Left forelimb (tissue), 1 donor: Measurements from ENCODE around the gene CARM1.
"Not testable (repeated sequence)": the region's sequence is repeated elsewhere in the genome, so short reads cannot be mapped to it uniquely, and the experiment has no call there.

ENCODE experiments used
- DNase-seq: peaks from one replicate; pipeline ENCODE4 v3.0.0-alpha.2; 2018; ENCODE audit warnings: low spot score

CARM1 gene

GRCh38 chr19:10874024-10874423 is 2.7 kb downstream of the CARM1 start:
- no peak for DNase-seq

DNA sequence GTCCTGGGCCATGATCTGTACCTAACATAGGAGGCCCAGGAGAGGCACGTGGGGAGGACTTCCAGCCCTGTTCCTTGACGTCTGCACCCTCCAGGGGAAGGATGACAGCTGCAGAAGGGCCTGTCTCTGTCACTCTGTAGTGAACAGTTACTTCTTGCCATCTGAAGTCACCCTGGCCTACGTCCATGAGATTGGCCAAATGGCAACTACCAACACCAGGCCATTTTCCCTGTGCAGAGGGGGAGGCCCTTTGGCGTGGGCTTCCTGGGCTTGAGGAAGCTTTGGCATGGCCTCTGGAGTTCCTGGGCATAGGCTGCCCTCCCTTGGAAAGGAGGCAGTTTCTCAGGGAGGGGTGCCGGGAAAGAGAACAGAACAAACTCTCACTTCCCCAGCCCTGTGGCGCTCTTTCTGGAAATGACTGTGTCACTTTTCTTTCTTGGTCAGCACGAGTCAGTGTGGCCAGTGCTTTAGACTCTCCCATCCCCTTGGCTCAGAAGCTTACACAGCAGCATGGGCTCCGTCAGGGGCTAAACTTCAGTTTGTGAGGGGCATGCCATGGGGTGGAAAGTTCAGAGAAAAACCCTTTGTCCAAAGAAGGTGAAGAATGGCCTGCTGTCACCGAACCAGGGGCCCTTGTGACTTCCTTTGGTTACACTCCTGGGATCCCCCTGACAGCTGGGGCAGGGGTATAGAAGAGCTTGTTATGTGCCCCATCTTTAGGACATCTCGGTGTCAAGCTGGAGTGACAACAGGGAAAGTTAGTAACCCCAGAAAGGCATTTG is 5.3 kb downstream of the CARM1 start:
- DNase-seq = no peak

DNA sequence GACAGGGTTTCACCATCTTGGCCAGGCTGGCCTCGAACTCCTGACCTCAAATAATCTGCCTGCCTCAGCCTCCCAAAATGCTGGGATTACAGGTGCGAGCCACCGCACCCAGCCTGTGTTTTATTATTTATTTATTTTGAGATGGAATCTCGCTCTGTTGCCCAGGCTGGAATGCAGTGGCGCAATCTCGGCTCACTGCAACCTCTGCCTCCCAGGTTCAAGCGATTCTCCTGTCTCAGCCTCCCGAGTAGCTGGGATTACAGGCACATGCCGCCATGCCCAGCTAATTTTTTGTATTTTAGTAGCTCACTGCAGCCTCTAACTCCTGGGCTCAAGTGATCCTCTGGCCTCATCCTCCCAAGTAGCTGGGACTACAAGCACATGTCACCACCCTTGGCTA is 6.3 kb downstream of the CARM1 start:
- DNase-seq = not testable (repeated sequence)

DNA sequence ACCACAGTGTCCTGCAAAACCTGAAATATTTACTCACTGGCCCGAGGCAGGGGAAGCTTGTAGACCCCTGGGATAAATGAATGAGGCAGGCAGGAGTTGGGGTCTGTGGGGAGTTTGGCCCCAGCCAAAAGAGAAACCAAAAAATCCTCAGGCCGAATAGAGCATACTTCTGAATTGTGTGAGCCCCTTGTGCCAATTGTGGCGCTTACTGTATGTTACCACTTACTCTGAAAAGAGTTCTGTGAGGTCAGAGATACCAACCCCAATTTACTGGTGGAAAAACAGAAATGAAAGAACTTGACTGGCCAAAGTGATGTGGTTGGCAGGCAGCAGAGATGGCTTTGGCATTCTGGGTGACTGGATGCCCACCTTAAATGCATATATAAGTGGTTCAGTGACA is 6.9 kb downstream of the CARM1 start:
- DNase-seq = no peak

DNA sequence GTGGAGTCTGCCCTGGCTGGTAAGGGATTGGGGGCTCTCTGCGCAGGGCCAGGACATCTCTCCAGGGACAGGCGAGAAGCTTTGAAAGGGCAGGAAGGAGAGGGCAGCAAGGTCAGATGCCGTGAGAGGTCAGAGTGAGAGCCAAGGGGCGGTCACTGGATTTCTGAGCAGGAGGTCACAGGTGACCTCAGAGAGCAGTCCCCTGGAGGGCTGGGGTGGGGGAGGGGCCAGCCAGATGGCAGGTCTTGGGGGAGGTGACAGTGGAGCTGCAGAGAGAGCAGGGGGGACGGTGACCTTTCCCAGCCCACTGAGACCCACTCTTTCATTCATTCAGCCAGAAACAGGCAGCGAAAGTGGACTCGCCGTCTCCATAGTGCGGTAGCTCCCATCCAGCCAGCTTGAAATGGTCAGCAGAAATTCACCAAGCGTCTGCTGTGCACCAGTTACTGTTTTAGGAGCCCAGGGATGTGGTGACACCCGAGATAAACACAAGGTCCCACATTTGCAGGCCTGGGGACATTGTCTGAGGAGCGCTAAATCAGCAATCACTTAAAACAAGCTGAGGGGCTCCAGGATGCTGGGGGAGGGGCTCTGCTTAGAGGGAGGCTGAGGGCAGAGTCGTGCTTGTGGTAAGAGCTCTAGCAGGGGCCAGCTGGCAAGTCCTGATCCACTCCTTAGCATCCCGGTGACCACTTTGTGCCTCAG is 10.2 kb downstream of the CARM1 start:
- no peak for DNase-seq

DNA sequence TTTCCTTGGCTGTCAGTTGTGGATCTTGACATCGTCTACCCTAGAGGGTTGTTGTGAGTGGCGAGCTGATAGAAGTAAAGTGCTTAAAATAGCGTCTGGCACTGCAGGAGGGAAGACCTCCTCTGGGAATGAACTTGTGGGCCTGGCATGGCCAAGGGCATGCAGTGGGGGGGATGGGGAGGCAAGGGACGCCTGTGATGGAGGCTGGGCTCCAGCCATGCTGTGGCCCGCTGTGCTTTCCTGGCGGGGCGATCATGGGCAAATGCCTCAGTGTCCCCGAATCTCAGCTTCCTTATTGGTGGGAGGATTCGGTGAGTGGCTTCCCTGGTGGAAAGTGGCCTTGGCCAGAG is 10.7 kb downstream of the CARM1 start:
- no peak for DNase-seq

DNA sequence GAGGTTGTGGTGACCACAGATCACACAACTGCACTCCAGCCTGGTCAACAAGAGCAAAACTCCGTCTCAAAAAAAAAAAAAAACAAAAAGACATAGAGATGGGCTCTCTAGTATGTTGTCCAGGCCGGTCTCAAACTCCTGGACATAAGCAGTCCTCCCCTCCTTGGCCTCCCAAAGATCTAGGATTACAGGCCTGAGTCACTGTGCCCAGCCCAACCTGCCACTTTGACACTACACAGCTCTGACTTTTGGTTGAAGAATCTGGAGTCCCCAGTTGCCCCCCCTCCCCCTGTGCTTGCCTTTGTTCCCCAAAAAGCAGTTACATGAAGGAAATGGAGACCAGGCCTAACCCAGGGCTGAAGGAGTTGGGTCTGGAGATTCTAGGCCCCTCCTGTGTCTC is 12.9 kb downstream of the CARM1 start:
- DNase-seq = no peak

- no peak for DNase-seq
Observed at GRCh38 chr19:10885201-10886169, 14.1 kb downstream of the CARM1 start.

DNA sequence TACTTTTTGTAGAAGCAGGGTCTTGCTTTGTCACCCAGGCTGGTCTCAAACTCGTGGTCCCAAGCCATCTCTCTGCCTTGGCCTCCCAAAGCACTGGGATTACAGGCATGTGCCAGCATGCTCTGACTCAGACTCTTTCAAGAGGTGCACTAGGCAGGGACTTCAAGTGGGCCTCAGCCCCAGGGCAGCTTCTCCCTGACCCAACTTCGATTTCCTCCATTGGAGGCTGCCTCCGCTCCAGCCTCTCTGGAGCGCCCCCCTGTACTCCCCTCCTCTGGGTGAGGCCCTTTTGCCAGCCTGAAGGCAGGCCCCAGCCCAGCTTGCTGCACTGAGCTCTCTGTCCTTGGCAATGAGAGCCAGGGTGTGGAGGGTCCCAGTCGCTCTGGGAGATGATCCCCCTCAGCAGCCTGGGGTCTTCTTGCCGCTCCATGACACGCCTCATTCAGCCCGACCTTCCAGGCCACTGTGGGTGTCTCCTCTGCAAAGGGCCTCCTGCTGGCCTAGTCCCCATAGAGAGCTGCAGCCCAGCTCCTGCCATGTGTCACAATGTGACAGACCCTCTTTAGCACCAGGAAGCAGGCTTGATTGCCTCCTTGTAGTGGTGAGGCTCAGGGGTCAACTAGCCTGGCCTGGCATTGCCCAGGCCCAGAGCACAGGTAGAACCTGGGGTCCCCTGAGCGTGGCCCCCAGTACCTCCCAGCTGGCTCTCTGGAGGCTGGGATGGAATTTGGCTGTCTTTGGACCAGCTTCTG is 16.4 kb downstream of the CARM1 start:
- no peak for DNase-seq

DNA sequence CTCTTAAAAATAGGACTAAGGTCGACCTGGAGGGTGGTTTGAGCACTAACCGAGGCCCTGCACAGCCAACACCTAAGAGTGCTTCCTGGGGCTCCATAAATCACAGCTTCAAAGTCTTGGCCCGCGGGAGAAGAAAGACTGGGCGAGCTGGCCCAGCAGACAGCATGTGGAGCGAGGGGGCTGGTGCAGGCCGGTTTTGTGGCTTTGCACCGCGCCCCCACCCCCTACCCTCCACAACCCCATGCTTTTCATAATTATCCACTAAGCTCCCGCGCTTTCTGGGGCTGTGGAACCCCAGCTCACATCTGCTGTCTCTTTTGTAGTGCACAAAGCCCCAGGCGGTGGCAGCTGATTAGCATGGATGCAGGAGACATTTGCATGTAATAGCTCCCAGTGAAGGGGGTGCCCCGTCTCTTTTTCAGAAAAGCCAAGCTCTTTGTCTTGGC is 17.1 kb downstream of the CARM1 start:
- no peak for DNase-seq

GRCh38 chr19:10889880-10890279 is 18.5 kb downstream of the CARM1 start:
- no peak for DNase-seq

GRCh38 chr19:10891405-10892086 is 20.2 kb downstream of the CARM1 start:
- peak; percentile 72 for DNase-seq

DNA sequence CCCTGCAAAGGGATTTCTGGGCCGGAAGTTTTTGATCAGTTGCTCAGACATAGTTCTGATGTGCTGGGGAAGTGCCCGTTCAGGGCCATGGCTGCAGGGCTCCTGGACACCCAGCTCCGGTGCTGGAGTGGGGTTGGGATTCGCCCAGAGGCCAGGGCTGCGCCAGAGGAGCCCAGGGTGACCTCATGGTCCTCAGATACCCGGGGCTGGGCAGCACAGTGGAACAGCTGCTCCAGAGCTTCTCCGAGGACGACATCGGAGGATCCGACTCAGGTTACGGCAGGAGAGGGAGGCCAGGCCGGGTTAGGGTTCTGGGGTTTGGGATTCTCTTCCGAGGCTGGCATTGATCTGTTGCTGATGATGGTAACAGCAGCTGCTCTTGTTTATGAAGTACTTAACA is 20.9 kb downstream of the CARM1 start:
- no peak for DNase-seq

DNA sequence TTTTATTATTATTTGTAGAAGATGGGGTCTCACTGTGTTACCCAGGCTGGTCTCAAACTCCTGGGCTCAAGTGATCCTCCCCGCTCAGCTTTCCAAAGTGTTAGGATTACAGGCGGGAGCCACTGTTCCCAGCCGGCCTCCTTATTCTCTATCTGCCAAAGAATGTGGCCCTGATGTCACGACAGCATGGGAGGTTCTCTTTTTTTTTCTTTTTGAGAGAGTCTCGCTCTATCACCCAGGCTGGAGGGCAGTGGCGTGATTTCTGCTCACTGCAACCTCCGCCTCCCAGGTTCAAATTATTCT is 23.5 kb downstream of the CARM1 start:
- no peak for DNase-seq

DNA sequence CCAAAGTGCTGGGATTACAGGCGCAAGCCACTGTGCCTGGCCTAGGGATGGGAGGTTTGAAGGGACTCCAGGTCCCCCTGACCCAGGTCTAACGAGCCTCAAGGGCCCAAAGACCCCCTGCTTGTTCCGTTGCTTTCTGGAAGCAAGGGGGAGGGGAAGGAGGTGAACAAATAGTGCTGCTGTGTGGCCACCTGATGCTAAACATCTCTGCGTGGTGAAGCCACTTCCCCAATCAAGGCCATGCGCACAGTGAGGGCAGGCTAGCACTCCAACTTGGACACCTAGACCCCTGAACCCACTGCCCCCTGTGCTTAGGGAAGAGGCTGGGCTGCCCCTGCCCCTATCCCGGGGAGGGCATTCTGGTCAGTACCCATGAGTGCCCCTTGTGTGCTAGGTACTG is 24.0 kb downstream of the CARM1 start:
- no peak for DNase-seq

DNA sequence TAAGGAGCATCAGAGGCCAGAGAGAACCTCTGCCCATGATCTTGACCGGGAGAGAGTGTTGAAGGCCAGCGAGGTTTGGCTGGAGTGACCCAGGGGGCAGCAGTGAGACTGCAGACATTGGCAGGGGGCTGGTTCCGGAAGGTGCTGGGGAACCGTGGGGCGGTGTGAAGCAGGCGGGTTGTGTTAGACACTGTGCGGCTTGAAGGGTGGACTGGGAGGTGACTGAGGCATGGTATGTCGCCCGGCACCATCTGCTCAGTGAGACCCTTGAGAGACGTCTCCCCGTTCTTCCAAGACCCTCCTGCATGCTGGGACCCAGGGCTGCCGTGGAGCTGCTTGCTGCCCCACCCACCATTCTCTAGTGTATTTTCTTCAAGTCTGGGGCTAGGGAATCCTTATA is 24.6 kb downstream of the CARM1 start:
- DNase-seq = no peak

DNA sequence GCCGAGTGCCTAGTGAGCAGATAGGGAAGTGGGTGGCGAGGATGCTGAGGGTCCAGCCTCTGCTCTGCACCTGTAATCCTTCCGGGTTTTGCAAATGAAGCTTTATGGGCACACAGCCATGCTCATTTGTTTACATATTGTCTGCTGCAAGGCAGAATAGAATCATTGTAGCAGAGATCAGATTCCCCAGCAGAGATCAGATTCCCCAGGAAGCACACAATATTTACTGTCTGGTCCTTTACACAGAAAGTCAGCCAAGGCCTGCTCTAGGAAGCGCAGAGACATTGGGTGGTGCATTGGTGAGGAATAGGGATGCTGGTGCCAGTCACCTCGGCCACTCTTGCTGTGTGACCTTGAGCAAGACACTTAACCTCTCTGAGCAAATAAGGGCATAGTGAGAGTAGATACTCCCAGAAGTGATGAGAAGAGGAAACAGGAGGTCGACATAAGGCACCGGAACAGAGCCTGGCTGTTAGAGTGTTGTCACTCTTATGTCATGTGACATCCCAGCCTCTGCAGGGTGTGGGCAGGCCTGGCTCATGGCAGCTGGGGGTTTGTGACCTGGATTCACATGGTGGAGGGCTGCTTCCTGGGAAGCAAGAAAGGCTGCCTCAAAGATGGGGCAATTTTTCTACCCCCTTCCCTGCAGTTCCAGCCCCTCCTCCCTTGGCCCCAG is 25.6 kb downstream of the CARM1 start:
- DNase-seq = no peak

DNA sequence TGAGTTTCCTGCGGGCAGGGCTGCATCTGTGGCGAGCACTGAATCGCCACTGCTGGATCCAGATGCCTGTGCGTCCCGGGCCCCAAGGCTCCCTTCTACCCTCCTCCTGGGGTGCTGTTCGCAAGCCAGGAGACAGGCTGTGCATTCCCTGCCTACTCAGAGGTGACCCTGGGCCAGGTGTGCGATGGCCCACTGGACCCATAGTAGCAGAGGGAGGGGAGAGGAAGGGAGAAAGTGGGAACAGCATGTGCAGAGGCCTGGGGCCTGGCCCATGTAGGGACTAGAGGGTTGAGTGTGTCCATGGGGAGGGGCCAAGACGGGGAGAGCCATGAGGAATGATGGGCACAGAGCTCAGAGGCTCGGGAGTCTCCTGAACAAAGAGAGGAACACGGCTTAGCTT is 27.3 kb downstream of the CARM1 start:
- no peak for DNase-seq

- DNase-seq = no peak
Observed at GRCh38 chr19:10899151-10899653, 27.8 kb downstream of the CARM1 start.

DNA sequence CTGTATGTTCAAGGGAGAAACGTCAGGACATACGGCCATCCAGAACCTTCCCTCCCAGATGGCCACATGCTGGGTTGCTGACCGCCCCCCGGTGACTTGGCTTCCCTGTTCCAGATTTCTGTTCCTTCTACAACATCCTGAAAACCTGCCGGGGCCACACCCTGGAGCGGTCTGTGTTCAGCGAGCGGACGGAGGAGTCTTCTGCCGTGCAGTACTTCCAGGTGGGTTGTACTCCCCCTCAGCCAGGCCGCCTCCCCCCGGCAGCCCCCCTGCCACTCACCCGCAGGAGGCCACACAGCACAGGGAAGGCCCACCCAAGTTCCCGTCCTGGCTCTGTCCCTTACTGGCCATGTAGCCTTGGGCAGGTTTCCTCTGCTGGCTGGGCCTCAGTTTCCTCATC is 36.6 kb downstream of the CARM1 start:
- DNase-seq = no peak
